ENCODE data around the gene SCN2B.

DNA sequence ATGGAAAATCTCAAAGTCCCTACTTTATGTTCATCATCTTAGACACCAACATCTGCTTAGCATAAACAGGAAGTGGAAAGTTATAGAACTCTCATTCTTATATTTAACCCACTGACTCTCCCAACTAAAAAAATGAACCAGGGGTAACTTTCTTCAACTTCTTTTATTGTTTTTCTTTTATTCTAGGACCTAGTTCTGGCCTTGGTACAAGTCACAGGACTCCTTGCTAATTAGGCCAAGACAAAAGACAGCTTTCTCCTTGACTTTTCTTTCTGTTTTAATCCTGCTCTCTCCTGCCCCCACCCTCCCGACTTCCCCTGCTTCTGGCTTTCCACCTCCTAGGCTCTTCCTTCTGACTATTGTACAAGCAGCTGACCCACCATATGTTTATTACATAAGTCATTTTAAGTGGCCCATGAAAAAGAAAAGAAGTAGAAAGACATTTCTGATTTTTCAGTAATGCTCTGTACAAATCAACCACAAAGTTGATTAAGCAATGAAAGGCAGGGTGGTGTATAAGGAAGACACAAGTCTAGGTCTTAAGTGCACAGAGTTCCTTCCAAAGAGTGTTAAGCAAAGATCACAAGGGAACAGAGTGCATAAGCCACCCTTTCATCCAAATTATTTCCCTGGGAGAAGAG lies 30.1 kb upstream of the SCN2B start:
- TF ChIP-seq POLR2A (IDR thresholded peaks at IDR 0.05) (no peak), CTCF (IDR thresholded peaks at IDR 0.05) (no peak)

Data from testis (tissue), 2 donors.